ENCODE results near the gene STARD6.
"Not testable (repeated sequence)": the region's sequence is repeated elsewhere in the genome, so short reads cannot be mapped to it uniquely, and the experiment has no call there.

Gene STARD6, protein sequence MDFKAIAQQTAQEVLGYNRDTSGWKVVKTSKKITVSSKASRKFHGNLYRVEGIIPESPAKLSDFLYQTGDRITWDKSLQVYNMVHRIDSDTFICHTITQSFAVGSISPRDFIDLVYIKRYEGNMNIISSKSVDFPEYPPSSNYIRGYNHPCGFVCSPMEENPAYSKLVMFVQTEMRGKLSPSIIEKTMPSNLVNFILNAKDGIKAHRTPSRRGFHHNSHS

DNA sequence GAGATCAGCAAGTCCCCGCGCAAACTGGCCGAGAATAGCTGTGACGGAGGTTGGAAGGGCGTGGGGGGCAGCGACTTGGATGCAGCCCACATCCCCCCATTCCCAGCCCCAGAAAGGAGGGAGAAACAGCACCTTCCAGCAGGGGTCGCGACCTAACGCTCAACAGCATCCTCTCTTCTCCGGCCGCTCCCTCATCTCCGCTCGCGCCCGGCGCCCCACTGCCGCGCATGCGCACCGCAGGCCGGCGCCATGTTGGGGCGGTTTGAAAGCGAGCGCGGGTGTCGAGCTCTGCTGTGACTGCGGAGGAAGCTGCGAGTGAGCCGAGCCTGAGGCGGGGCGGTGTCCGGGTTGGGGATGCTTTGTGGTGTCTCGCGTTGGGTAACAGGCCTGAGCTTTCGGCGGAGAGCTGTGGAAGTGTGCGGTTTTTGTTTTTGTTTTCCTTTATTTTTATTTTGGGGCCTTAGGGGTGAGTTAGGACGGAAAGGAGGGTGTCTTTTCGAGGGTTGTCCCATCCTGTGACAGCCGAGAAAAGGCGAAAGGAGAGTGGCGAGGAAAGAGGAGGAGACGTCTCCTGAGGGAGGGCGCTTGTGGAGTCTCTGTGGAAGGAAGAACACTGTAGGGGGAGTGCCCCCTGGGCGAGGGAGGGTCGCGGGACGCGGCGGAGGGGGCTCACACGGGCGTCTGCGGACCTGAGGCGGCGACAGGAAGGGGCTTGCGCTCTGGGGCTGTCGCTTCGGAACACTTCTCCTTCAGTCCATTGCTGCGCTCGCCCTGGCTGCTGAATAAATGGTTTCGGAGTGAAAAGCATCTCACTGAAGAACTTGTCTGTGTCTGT, at the start of gene STARD6, which contains the start of gene C18orf54:
STARD6 (minus strand) TSS at position 199 of the 835 bp plus-strand sequence. CDS start 3,285 bp downstream, outside the sequence.
C18orf54 (plus strand) TSS at position 247 of the 835 bp plus-strand sequence. CDS start 2,667 bp downstream, outside the sequence.
- DNase-seq: peak; percentile 89

DNA sequence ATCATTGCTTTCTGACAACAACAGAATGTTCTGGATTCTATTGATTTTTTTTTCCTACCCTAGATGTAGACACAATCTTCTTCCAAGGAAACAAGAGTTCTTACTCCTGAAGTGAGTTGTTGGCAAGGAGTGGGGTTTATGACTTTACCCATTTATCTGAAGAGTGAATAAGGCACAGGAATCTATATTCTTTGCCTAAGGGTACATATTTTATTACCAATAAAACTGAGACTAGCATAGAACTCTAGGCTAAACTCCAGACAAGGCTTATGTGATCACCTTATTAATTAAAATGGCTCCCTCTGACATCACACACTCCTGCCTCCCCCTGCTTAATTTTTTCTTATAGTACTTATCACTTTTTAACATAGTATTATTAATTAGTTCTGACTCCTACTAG, 47.6 kb upstream of the STARD6 start:
- no peak for DNase-seq

DNA sequence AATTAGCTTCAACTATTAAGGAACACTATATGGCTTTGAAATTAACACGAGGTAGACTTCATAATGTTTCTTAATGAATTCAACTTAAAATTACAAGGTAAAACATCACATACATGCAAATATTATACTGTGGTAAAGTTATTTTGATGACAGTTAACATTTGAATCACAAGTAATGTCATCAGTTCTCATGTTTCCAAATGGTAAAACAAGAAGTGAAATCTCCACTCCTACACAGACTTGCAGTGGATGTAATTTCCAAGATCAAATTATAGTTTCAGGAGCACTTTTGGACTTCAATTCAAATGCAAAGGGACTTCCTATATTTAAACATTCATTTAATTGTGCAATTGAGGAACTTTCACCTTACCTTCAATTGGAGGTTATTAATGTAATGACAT, 39.1 kb upstream of the STARD6 start:
- no peak for DNase-seq

DNA sequence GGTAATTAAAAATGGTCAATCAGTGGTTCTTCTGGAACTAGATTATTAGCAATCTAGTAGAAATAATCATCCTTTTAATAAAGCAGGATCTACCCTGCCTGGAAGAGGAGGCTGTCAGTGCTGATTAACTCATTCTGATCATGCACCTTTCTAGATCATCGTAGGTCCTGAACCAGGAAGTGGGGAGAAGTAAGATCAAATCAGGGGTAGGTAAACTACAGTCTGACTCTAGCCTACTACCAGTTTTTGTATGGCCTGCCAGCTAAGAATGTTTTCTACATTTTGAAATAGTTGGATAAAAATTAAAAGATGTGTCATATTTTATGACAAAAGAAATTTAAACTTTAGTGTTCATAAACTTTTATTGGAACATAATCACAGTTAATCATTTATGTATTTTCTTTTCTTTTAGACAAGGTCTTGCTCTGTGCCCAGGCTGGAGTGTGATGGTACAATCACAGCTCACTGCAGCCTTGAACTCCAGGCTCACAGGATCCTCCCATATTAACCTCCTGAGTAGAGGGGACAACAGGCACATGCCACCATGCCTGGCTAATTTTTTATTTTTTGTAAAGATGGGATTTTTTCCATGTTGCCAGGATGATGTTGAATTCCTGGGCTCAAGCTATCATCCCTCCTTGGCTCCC, 36.1 kb upstream of the STARD6 start:
- DNase-seq: no peak

DNA sequence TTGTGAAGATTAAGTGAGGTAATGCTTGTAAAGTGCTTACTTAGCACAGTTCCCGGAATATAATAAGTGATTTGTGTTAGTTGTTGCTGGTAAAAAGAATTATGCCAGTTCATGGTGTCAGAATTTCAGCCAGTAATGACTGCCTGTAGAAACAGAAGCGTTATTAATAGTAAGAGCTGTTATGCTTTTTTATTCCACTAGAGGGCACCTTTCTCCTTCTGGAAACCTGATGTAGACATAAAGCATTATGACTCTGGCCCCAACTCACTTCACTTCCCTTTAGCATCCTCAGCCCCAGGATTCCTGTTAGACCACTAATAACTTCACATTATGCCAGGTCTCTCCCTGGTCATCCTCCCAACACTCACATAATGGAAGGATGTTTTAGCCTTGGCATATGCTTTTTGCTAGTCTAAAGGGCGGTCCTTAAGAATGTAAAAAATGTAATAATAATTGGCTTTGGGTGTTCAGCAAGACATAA, 34.9 kb upstream of the STARD6 start:
- DNase-seq: no peak

DNA sequence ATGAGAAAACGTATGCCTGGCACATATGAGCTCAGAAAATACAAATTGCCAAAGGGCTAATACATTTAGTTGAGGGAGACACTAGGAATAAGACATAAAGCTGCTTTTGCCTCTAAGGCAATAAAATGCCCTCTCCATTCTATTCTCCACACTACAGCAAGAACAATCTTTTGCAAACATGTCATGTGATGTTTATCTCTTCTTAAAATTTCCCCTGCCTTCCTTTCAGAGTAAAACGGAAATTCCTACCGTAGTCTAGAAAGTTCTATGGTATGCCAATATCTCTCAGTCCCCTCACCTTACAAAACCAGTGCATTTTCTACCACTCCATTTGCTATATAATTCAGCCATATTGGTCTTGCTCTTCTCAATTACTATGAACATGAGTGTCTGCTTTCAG, 33.2 kb upstream of the STARD6 start:
- no peak for DNase-seq

DNA sequence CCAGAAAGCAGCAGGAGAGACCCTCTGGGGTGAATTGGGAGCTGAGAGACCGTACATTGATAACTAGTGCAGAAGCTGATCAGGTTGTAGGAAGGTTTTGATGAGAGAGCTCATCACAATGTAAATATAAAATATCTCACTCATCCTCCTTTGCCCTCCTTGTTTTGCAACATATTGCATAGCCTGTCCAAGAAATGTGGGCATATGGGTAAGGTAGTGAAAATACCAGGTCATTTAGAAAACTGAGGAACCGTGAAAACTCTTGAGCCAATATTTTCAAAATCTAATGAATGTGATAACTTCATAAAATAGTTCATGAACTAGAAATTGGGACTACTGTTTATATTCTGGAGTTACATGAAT, 31.5 kb upstream of the STARD6 start:
- DNase-seq: no peak

DNA sequence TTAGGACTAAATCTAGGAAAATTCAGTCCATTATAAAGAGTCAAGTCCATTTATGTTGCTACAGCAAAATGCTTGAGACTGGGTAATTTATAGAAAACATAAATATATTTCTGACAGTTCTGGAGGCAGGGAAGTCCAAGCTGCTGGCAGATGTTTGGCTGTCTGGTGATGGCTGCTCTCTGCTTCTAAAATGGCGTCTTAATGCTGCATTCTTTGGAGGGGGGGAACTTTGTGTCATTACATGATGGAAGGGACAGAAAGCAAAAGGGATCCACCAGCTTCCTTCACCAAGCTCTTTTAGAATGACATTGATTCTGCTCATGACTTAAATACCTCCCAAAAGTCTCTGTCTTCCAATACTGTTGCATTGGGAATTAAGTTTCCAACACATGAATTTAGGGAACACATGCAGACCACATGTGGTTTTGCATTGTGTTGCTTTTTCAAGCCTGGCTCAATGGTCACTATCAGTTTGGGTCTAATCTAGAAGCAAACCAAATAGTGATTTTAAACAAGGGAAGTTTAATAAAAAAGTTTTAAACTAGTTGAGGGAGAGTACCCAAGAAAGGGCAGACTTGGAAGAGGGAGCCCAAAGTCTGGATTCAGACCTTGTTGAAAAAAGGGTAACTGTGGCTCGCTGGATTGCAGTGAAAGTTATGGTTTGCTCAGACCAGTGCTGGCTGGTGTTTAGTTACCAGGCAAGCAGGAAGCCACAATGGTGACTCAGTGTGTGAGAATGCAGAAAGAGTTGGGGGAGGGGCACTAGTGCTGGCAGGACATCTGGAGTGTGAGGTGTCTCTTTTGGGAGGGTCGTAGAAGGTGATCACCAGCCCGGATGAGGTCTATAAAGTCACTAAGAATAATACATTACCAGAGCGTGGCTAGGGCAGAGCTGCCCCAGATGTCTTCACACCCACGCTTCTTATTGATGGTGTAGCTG, 30.8 kb upstream of the STARD6 start:
- peak; percentile 45 for DNase-seq

DNA sequence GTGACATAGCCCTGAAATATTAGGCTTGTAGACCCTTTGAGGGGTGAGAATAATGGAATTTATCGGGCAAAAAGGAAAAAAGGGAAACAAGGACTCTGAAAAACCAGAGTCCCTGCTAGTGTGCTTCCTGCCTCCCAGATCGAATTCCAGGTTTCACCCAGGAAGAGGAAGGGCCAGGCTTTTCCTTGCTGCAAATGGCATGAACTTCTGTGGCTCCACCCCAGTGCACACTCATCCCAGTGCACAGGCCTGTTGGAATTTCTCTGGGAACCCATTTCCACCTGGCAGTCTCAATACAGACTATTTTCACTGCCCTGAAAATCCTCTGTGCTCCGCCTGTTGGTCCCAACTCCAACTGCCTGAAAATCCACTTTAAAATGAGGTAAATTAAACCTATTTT, 30.0 kb upstream of the STARD6 start:
- DNase-seq: no peak

DNA sequence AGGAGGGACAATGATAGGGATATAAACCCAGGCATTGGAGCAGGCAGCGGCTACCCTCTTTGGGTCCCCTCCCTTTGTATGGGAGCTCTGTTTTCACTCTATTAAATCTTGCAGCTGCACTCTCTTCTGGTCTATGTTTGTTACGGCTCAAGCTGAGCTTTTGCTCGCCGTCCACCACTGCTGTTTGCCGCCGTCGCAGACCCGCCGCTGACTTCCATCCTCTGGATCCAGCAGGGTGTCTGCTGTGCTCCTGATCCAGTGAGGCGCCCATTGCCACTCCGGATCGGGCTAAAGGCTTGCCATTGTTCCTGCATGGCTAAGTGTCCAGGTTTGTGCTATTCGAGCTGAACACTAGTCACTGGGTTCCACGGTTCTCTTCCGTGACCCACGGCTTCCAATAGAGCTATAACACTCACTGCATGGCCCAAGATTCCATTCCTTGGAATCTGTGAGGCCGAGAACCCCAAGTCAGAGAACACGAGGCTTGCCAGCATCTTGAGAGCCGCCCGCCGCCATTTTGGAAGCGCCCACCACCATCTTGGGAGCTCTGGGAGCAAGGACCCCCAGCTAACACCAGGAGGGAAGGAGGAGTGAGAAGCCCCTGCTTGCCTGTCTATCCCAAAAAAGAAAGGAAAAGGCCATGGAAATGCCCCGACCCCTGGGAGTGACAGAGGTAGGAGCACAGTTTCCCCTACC, 29.3 kb upstream of the STARD6 start:
- DNase-seq: not testable (repeated sequence)

DNA sequence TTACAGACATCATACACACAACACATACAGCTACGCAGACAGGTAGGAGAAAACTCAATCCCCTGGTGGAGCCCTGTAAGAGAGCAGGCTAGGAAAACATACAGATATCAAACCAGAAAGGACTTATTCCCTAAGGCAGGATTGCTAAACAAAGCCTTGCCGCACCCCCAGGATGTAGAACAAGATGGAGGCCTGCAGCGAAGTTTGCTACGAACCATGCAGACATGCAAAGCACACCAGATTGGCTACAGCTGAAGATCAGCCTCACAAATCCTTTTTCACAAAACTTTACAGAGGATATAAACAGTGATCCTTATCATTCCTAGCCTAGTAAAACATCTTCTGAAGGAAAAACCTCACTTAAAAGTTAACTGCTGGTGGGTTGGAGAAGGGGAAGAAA, 28.4 kb upstream of the STARD6 start:
- no peak for DNase-seq

DNA sequence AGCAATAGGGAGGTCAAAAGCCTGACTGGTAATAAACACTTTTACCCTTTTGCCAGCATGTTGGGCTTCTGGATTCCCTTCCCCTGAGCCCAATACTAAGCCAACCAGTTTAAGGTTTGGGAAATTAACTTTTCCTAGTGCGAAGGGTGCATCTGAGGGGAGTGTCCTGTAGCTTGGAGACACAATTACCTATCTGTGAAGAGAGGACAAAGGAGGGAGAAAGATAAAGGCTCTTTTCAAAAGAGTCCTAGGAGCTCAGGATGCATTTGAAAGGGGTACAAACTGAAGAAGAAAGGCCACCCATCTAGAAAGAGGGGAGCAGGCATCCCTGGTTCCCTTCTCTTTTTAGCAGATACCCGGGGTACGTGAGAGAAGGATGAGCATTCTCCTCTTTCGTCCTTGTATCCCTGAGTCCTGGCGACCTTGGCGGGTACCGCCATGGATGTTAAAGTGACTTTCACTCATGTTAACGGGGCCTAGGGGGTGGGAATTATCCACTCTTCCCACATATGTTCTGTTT, 25.1 kb upstream of the STARD6 start:
- DNase-seq: no peak

DNA sequence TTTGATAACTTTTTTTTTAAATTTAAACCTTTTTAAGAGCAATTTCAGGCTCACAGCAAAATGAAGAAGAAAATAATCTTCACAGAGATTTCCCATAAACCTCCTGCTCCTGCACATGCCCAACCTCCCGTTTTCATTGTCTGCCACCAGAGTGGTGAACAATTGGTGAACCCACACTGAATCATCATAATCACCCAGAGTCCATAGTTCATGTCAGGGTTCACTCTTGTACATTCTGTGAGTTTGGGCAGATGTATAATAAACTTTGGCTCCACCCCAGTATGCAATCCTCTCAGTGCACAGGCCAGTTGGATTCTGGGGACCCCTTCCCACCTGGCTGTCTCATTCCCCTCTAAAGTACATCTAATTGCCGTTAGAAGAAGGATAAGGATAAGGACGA, 24.4 kb upstream of the STARD6 start:
- DNase-seq: no peak

DNA sequence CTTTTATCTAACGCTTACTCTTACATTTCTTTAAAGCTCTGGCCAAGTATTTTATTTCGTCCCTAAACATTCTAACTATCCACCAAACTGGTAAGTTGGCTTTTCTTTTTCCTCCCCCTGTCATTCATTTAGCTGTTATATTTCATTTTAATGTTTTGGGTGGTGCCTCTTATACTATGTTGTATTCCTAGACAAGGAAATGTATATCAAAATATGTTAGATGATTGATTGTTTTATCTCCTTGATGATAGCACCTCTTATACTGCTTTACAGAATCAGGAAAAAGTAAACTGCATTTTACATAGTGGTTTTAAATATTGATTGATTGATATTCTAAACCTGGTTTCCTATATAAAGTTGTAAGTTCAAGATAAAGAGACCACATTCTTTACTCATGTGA, 24.0 kb upstream of the STARD6 start:
- DNase-seq: no peak

DNA sequence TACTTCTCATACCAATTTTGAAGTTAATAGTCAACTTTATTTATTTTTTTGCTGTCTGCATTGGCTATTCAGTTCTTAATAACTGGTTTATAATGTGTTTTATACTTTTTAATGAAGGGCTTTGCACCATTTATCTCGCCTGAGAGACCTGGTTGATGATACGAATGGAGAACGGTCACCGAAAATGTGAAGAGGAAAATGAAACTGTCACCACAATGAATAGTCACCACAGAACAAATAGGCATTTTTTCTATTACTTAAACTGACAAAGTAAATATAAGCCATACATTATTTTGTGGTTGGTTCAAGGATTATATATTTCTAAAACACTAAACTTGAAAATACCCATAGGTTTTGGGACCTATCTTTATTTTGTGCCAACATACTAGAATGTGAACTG, 20.4 kb upstream of the STARD6 start:
- DNase-seq: no peak

DNA sequence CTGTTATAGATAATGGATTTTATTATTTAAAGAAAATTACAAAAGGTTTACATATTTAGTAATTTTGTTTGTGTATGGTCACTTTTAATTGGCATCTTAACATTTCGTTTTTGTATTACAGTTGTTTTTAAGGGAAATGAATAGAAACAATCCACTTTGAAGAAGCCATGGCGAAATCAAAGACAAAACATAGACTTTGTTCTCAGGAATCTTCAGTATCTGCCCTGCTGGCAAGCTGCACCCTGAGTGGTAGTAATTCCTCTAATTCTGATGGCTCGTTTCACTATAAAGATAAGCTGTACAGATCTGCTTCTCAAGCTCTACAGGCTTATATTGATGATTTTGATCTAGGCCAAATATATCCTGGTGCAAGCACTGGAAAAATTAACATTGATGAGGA, 2.7 kb upstream of the STARD6 start:
- no peak for DNase-seq

DNA sequence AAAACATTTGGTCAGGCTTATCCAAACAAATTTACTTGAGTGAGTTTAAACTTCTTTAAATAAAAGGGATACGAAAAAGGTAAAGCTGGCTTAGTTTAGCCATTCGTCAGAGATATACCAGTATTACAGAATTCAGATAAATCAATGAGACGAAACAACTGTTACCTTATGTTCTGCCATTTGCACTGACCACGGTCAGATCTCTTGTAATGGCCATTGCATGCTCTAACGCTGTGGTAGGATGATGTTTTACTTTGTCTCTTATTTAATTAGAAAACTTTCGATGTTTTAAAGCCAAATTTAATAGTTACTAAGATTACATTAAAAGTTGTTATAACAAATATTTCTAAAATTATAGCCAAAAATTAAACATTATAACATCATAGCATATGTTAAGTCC, 1.6 kb upstream of the STARD6 start:
- no peak for DNase-seq

DNA sequence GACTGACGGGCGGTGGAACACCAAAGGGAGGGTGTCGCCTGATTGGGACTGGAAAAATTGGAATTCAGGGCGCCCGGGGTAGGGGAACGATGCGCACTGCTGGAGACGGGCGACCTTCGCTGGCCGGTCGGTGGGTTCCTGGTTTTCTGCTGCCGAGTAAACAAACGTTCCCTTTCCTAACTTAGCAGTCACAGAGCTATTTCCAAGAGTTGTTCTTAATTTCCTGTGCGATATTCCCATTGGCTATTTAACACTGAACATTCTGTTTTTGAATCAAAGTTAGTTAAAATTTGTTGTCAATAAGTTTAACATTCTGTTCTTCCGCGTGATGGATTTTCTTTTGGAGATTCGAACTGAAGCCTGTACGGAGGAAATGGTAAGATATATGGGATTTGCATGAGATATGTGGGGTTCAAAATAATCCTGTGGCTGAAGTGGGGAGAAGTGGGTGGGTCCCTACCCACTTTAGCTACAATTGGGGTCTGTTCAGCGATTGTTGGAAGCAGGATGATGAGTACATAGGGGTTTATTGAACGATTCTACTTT, 910 bp upstream of the STARD6 start:
- no peak for DNase-seq

DNA sequence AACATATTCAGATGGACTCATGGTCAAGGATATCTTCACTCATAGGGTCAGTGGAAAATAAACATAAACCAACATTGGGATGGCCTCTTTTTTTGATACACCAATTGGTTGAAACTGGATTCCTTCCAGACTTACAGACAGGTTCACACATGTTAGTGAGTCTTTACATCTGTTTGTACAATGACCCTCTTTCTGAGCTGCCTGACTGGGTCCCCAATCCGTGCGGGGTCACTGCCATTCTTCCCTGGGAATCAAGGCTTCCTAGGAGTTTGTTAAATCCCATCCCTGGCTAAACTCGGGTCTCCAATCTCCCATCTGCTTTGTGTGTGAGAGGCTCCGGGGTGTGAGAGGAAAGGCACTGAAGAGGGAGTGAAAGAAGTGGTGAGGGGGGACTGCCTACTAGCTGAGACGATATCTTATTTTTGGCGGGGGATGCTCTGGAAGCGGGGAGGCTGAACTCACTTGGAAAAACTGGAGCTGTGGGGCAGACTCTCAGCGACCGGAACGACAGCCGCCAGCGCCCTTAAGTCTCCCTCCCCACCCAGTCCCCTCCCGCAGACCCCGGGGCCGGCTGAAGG, 487 bp downstream of the STARD6 start:
- no peak for DNase-seq

DNA sequence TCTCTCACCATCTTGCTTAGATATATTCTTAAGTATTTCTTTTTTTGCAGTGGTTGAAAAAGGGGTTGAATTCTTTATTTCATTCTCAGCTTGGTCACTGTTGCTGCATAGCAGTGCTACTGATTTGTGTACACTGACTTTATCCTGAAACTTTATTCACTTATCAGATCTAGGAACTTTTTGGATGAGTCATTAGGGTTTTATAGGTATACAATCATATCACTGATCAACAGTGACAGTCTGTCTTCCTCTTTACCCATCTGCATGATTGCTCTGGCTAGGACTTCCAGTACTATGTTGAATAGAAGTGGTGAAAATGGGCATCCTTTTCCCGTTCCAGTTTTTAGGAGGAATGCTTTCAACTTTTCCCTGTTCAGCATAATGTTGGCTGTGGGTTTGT, 6.5 kb downstream of the STARD6 start:
- no peak for DNase-seq

DNA sequence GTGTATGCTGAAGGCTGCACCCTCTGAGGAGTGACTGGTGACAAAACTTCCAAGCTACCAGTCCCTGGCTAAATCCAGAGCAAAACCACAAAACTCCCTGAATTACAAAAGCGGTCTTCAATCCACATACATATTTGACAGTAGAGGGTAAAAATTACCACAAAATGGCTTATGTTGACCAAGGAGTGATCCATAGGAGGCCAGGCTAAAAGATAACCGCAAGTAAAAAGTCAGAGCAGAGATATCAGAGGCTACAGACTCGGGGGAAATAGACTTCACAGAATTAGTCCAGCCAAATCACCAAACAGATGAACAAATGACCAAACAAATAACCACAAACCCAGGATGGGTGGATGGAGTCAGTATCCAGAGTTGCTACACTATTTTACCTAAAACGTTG, 19.4 kb downstream of the STARD6 start:
- no peak for DNase-seq
